Measurements from ENCODE around the gene CROCC2.

DNA sequence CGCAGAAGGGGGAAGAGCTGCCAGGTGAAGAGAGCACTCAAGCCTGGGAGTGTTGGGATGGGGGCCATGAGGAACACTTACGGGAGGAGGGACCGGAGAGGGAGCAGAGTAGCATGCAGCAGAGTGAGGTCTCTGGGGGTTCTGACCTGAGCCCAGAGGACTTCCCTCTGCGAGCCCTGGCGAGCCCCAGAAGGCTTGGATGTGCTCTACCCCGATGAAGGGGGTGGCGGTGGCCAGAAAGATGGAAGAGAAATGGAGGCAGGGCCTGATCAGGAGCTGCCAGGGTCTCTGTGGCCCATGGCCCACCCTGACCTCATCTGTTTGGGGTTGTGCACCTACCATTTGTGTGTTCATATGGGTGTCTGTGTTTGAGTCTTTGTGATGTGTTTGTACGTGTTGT lies 42.0 kb downstream of the CROCC2 start:
- TF ChIP-seq, protein P1, sequence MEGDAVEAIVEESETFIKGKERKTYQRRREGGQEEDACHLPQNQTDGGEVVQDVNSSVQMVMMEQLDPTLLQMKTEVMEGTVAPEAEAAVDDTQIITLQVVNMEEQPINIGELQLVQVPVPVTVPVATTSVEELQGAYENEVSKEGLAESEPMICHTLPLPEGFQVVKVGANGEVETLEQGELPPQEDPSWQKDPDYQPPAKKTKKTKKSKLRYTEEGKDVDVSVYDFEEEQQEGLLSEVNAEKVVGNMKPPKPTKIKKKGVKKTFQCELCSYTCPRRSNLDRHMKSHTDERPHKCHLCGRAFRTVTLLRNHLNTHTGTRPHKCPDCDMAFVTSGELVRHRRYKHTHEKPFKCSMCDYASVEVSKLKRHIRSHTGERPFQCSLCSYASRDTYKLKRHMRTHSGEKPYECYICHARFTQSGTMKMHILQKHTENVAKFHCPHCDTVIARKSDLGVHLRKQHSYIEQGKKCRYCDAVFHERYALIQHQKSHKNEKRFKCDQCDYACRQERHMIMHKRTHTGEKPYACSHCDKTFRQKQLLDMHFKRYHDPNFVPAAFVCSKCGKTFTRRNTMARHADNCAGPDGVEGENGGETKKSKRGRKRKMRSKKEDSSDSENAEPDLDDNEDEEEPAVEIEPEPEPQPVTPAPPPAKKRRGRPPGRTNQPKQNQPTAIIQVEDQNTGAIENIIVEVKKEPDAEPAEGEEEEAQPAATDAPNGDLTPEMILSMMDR (IDR thresholded peaks at IDR 0.05; ENCODE audit: low read depth, low read length, poor library complexity, severe bottlenecking): no peak
- no peak for TF ChIP-seq EZH2phosphoT487 (IDR thresholded peaks at IDR 0.05; ENCODE audit: borderline replicate concordance, low read length)
